HG03108 (cell line): ENCODE results near the gene PDXK.
A peak's percentile ranks its signal among the peaks of the same experiment; 100 is the strongest.

Experiments
- ATAC-seq: cut with Tn5 transposase; IDR thresholded peaks from one replicate; pipeline ENCODE4 v1.9.1; 2021; ENCODE audit warnings: moderate library complexity; ENCODE audit not compliant: unreplicated experiment

PDXK gene

DNA sequence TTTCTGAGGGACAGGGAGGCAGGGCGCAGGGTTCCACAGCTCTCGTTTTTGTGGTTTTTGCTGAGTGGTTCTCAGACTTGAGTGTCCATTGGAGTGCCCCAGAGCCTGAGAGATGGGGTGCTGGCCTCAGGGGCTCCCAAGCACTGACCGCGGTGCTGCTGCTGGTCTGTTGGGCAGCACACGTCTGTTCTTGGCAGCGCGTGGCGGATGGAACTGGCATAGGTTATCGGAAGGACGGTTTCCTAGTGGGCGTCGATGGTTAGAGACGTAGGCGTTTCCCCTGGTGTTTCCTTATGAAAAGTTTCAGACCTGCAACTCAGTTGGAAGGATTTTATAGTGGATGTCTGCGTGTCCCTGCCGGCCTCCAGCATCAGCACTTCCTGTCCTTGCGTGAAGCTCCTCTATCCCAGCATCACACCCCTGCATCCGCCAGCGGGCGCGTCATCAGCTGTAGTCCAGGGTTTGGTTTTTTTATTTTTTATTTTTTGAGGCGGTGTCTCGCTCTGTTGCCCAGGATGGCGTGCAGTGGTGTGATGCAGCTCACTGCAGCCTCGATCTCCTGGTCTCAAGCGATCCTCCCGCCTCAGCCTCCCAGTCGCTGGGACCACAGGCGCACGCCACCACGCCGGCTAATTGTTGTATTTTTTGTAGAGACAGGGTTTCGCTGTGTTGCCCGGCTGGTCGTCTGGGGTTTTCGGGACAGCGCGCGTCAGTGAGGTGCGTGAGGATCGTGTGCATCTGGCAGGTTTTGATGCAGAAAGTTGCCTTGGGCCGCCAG is 82.3 kb downstream of the PDXK start:
- ATAC-seq = no peak

DNA sequence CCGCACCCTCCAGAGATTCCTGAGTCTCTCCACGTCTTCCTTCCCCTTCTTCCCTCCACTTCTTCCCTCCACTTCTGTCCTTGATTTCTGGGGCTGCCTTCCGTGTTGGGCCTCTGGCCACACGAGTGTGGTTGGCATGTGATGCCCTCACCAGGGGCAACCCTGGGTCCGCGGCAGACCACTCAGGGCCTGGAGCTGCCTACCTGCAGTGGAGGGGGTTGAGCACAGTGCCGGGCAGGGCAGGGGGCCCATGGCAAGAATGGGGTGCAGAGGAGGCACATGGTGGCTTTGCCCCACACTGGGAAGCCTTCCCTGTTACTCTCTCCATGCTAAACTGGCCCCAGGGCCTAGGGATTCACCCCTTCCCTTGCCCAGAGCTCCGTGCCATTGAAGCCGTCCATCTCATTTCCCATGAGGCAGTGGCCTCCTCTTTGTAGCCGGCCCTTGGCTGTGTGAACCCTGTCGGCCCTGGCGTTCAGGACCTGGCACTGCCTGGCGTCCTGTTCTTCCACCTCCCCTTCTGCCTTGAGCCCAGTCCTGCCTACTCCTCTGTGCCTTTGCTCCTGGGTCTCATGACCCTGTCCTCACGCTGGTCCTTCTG is 83.9 kb downstream of the PDXK start:
- no peak for ATAC-seq

GRCh38 chr21:43803558-43804300 is 84.8 kb downstream of the PDXK start:
- ATAC-seq = no peak

DNA sequence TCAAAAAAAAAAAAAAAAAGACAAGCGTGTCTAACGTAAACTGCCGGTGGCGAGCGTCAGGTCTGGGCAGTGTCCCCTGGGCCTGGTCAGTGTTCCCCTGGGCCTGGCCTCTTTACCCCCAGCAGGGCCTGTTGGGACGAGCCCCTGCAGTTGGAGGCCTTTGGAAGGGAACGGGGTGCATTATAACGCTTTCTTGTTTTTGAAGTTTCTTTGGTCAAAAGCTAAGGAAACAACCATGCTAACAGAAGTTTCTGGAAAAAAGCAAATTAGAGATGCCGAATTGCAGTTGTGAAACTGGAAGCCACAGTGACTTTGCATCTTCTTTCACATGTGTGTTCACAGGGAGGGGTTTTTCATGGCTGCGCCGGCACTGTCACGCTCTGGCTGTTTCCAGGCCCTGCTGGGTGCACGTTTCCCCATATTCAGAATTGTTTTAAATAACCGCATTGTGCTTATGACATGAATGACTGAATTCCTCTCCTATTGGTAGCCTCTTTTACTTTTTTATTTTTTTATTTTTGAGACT is 86.4 kb downstream of the PDXK start:
- peak; percentile 86 for ATAC-seq

GRCh38 chr21:43806017-43806710 is 87.2 kb downstream of the PDXK start:
- ATAC-seq = no peak

GRCh38 chr21:43808367-43808766 is 89.4 kb downstream of the PDXK start:
- no peak for ATAC-seq

DNA sequence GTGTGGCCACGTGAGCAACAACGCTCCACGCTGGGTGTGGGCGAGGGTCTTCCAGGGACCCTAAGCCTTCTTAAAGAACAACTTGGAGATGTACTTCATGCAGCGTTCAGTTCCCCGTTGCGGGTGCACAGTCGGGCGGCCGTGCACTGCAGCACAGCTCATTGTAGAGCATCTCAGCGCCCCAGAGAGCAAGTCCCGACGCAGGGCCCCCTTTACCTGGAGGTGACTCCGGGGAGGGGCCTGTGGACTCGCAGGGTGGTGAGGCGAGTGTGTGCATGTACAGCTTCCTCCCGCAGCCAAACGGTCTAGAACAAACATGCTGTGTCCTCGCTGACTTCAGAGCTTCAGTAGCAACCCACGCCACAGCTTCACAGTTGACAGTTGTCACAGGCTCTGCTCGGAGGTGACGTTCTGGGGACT is 89.9 kb downstream of the PDXK start:
- no peak for ATAC-seq

GRCh38 chr21:43809346-43809799 is 90.4 kb downstream of the PDXK start:
- no peak for ATAC-seq

DNA sequence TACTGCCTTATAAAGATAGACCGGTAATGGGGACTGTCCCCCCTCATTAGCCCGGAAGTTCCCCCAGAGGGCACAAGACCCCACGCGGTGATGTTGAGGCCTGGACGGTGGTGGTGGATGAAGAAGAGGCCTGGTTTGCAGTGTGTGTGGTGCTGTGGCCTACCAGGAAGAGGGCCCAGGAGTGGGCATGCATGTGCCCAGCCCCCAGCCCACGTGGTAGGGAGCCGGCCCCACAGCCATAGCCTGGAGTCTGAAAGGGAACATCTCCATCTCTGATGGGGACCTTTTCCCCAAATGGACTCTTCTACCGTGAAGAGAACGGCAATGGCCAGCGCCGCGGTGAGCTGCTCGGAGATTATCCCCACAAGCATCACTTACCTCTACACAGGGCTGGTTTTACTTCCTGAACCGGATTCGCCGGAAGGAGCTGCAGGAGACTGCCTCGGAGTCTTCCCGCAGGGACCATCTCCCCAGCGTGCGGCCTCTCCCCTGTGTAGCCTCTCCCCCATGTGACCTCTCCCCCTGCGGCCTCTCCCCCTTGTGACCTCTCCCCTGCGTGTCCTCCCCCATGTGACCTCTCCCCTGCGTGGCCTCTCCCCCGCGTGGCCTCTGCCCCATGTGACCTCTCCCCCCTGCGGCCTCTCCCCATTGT is 91.0 kb downstream of the PDXK start:
- ATAC-seq = no peak

- peak; percentile 64 for ATAC-seq
Measured at GRCh38 chr21:43810505-43811261, 91.8 kb downstream of the PDXK start.

GRCh38 chr21:43811262-43812105 is 92.6 kb downstream of the PDXK start:
- ATAC-seq = no peak
